Ecto neural progenitor cell (in vitro differentiated cells): ENCODE results near the gene FHIT.

Experiments
- DNase-seq: peaks from one replicate; pipeline ENCODE4 v3.0.0-alpha.2; 2018; ENCODE audit warnings: low spot score

FHIT gene

GRCh38 chr3:60469481-60469880 is 781.8 kb downstream of the FHIT start:
- DNase-seq: no peak

- no peak for DNase-seq
Measured at GRCh38 chr3:60463685-60464084, 787.6 kb downstream of the FHIT start.

DNA sequence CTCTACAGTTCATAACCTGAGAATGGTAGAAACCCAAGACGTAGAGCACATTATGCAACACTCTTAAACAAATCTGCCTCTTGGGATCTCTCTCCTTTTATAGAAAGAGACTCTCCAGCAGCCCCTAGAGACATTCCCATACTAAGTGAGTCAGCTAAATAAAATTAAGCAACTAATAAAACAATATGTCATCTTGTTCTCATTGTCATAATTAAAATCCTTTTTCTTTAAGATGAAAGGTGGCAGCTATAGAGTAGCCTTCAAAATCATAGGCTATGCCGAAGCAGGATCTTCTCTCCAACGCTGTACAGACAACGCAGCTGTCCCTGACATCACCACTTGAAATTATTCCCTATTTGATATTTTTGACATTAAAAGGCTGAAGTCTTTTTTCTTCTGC is 790.0 kb downstream of the FHIT start:
- DNase-seq: no peak

GRCh38 chr3:60456180-60456579 is 795.1 kb downstream of the FHIT start:
- DNase-seq: no peak

DNA sequence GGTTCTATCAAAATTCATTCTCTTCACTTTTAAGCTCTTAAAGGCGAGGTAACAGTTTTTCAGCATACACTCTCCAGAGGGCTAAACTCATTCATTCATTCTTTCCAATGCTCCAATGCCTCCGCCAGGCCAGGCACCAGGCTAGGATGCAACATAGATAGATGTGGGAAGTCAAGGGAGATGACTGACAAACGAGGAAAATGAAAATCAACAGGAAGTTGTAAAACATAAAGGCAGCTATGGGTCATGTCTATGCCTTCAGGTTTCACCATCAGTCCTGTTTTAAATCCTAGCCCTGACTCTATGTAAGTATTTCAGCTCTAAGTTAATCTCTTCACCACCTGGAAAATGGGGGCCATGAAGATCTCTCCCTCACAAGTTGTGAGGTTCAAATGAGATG is 797.9 kb downstream of the FHIT start:
- no peak for DNase-seq

DNA sequence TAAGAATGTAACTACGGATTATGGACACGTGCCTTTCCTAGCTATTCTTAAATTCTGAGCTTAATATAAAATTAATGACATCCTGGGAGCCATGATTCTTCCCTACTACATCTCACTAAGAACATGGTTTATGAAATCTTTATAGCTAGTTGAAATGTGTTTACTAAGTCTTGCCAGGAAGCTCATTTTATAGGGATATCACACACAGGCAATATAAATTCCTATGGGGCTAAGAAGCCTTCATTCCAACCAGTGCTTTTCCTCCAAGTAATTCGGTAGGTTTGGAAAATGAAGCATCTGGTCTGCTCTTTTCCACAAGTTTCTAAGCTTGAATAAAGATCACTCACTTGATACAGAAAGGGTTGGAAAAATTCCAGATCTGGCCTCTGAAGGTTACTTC is 802.6 kb downstream of the FHIT start:
- DNase-seq: no peak

DNA sequence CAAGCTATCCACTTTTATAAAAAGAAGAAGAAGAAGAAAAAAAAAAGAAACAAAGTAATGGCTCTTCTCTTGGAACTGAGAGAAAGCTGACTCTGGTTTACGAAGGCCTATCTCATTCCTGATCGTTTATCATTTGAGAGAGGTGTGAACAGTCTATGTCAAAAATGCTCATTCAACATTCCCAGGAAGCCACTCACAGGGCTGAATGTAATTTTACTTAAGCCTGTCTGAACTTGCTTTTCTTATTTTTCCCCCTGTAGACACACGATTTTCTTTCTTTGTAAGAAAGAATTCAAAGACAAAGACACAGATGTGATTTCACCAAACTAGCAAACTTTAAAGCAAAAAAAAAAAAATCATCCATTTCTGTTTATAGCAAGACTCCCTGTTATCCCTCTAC is 805.8 kb downstream of the FHIT start:
- DNase-seq: no peak

GRCh38 chr3:60444898-60445437 is 806.3 kb downstream of the FHIT start:
- DNase-seq: no peak

DNA sequence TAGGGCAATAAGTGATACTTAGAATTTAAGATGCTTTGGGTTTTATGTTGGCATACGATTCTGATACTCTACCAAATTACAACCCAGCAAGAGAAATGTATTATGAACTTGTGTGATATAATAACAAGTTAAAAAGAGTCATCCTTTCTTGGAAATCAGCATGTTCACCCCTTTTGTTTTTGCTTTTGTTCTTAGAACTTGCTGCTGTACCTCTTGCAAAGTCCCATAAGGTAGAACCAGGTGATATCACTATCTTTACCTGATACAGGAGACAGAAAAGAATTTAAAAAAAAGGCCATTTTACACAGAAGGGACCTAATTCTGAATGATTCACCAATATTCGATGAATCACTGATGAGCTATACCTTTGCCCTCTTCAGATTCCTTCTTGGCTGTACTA is 810.4 kb downstream of the FHIT start:
- no peak for DNase-seq

- no peak for DNase-seq
Measured at GRCh38 chr3:60435941-60436650, 815.2 kb downstream of the FHIT start.

- DNase-seq: no peak
Measured at GRCh38 chr3:60434950-60435349, 816.3 kb downstream of the FHIT start.

DNA sequence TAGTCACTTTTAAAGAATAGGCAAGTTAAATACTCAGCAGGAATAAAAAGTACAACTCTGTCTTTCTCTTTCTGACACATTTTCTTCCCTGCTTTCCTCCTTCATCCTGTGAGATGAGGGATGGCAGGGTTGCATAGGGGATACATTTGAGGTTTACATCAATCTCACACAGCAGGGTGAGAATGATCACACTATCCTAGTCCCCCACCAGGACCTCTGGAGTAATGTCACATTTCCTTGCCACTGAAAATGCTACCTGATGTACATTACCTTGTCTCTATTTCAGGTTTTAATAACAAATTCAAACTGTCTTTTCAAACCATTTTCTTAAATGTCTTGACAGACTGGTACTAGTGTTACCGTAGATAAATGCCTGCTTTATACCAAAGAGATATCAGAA is 816.9 kb downstream of the FHIT start:
- DNase-seq: no peak

GRCh38 chr3:60431599-60431958 is 819.7 kb downstream of the FHIT start:
- no peak for DNase-seq

- no peak for DNase-seq
Measured at GRCh38 chr3:60430205-60430604, 821.0 kb downstream of the FHIT start.

GRCh38 chr3:60427109-60427508 is 824.1 kb downstream of the FHIT start:
- no peak for DNase-seq

- DNase-seq: no peak
Measured at GRCh38 chr3:60424942-60425341, 826.3 kb downstream of the FHIT start.

- DNase-seq: no peak
Measured at GRCh38 chr3:60424034-60424433, 827.2 kb downstream of the FHIT start.

DNA sequence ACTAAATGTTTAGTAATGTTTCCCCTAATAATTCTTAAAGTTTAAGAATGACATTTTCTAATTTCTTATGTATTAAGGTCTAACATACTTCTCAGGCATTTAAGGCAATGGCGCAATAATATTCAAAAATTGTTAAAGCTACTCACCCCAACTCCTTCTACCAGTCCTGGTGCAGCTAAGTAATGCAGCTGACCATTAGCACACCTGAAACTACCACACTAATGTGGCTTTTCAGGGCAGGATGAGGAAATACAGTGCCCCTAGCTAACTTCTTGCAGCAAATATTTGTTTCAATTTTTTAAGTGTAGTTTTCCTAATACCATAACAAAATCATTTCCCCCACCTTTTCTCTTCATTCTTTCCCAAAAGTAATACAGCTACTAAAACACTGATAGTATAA is 827.7 kb downstream of the FHIT start:
- no peak for DNase-seq

- DNase-seq: no peak
Measured at GRCh38 chr3:60421749-60422446, 829.4 kb downstream of the FHIT start.

GRCh38 chr3:60417576-60417975 is 833.7 kb downstream of the FHIT start:
- no peak for DNase-seq

- DNase-seq: no peak
Measured at GRCh38 chr3:60414011-60414410, 837.2 kb downstream of the FHIT start.

- DNase-seq: no peak
Measured at GRCh38 chr3:60413551-60413950, 837.7 kb downstream of the FHIT start.

- no peak for DNase-seq
Measured at GRCh38 chr3:60403866-60404265, 847.4 kb downstream of the FHIT start.

GRCh38 chr3:60402931-60403330 is 848.3 kb downstream of the FHIT start:
- DNase-seq: no peak
